Measurements from ENCODE around the gene PTPN22. TPM values are rescaled to one million over a fixed set of nuclear protein-coding genes. Genes with fewer than 3 reads are reported as not detected.

PTPN22 gene
- total RNA-seq, 4 donors from 2014 or later: 0.27 to 1.4 (median 1.1) TPM

DNA sequence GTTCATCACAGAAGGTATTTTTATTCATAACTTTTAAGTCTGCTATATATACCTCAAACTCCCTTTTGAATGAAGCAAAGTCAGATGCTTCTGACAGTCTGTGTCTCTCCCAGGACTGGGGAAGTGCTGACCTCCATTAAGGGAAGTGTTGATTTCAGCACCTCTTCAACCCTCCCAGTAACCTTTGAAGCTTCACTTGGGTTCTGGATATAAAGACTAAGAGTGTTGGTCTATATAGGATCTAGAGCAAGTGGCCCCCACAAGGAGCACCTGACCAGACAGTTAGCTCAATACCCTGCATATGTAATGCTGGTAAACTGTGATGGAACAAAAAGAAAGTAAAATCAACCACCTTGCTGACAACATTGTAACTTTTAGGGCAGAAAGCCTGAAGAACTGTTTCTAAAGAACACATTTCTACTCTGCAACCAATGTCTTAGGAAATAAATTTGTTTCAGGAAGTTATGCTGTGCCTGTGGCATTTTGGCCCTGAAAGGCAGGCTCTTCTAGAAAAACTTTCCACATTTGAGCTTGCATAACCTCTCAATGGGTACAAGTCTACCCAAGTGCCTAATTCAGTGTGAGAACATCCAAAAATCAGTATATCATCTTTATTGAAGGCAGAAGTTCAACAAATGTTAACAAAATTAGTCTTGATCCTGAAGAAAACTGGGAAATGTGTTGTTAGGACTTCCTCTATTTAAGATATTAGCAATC lies 865 bp upstream of the PTPN22 start:
- Histone ChIP-seq H3K9me3 (no peaks in the 10 kb centered on the region), H3K4me1 (no peaks in the 10 kb centered on the region), H3K27me3 (no peaks in the 10 kb centered on the region), H3K36me3 (no peaks in the 10 kb centered on the region), H3K4me3 (no peak overlapping the region), H3K27ac (peak overlapping the region in 3 of 4 donors; percentile 10 to 34 (median 17))
- ATAC-seq: peak; percentile 48
- TF ChIP-seq EP300 (IDR thresholded peaks at IDR 0.05) (no peak), POLR2A (IDR thresholded peaks at IDR 0.05) (no peak)

DNA sequence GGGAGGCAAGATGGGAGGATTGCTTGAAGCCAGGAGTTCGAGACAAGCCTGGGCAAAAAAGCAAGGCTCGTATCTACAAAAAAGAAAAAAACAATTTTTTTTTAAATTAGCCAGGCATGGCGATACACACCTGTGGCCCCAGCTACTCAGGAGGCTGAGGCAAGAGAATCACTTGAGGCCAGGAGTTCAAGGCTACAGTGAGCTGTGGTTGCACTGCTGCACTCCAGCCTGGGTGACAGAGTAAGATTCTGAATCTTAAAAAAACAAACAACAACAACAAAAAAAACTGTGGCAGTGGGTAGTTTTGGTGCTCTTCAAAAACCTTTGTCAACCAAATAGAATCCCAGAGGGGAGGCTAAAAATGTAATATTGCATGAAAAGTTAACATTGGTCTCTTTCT lies 734 bp downstream of the PTPN22 start:
- Histone ChIP-seq H3K4me3 (no peak overlapping the region), H3K9me3 (no peaks in the 10 kb centered on the region), H3K4me1 (no peaks in the 10 kb centered on the region), H3K27me3 (no peaks in the 10 kb centered on the region), H3K36me3 (no peaks in the 10 kb centered on the region), H3K27ac (no peak overlapping the region)
- no peak for TF ChIP-seq POLR2A (IDR thresholded peaks at IDR 0.05)
- no peak for TF ChIP-seq EP300 (IDR thresholded peaks at IDR 0.05)
- TF ChIP-seq, protein P1, sequence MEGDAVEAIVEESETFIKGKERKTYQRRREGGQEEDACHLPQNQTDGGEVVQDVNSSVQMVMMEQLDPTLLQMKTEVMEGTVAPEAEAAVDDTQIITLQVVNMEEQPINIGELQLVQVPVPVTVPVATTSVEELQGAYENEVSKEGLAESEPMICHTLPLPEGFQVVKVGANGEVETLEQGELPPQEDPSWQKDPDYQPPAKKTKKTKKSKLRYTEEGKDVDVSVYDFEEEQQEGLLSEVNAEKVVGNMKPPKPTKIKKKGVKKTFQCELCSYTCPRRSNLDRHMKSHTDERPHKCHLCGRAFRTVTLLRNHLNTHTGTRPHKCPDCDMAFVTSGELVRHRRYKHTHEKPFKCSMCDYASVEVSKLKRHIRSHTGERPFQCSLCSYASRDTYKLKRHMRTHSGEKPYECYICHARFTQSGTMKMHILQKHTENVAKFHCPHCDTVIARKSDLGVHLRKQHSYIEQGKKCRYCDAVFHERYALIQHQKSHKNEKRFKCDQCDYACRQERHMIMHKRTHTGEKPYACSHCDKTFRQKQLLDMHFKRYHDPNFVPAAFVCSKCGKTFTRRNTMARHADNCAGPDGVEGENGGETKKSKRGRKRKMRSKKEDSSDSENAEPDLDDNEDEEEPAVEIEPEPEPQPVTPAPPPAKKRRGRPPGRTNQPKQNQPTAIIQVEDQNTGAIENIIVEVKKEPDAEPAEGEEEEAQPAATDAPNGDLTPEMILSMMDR (IDR thresholded peaks at IDR 0.05): no peak
- no peak for TF ChIP-seq POLR2AphosphoS5 (IDR thresholded peaks at IDR 0.05)
- no peak for ATAC-seq
- WGBS, 2 donors (ENCODE audit: low coverage in 1 of 2): 100% methylated on average over 3 of the region's 3 CpGs

DNA sequence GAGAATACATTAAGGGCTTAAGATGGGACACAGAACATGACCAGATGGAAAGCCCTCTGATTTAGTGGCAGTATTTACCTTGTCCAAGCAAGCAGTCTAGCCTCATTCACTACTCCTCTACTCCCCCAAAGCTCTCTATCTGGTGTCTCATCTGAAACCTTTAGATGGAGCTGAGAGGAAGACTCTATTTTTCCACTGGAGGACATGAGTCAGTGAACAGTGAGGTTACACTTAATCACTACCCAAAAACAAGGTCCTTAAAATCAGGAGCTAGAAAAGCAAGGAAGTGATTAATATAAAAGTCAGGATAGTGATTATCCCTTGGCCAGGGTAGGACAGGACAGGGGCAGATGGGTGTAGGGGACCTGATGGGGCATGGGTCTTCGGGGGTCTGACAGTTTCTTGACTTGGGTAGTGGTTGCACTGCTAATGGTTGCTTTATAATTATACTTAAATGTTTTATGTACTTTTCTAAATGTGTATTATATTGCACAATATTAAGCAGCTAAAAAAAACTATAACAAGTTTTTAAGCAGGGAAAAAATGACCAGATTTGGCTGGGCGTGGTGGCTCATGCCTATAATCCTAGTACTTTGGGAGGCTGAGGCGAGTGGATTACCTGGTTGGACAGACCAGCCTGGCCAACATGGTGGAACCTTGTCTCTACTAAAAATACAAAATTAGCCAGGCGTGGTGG lies 3.0 kb downstream of the PTPN22 start:
- no peaks in the 10 kb centered on the region for H3K9me3 ChIP-seq
- H3K27me3 ChIP-seq: no peaks in the 10 kb centered on the region
- no peak overlapping the region for H3K4me3 ChIP-seq
- TF ChIP-seq POLR2AphosphoS5 (IDR thresholded peaks at IDR 0.05): no peak
- TF ChIP-seq POLR2A (IDR thresholded peaks at IDR 0.05): no peak
- TF ChIP-seq, protein P1 (IDR thresholded peaks at IDR 0.05): no peak
- TF ChIP-seq EP300 (IDR thresholded peaks at IDR 0.05): no peak
- no peak overlapping the region for H3K27ac ChIP-seq
- no peak for ATAC-seq
- H3K4me1 ChIP-seq: no peaks in the 10 kb centered on the region
- H3K36me3 ChIP-seq: no peaks in the 10 kb centered on the region
- 86 to 92% methylated on average over 1 to 4 of the region's 4 CpGs for WGBS, 2 donors (ENCODE audit: low coverage in 1 of 2)

DNA sequence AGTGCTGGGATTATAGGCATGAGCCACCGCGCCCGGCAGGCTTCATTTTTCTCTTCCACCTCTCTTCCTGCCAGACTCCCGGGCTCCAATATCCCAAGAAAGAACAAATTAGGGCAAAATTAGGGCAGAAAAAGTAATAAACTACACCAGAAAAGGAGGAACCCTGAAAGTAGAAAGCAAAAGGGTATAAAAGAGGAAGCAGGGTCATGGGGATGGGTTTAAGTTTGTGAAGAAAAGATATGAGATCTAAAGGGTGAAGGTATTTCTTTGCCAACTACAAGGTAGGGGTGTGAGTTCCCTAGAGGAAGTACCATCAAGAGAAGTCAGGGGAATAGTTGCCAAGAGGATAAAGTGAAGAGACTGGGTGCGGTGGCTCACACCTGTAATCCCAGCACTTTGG lies 9.9 kb downstream of the PTPN22 start:
- WGBS, 2 donors (ENCODE audit: low coverage in 1 of 2): 89 to 100% methylated on average over 1 of the region's 5 CpGs
- Histone ChIP-seq H3K36me3 (no peaks in the 10 kb centered on the region), H3K4me1 (no peaks in the 10 kb centered on the region), H3K27me3 (no peaks in the 10 kb centered on the region), H3K4me3 (no peak overlapping the region), H3K9me3 (no peaks in the 10 kb centered on the region), H3K27ac (no peak overlapping the region)
- TF ChIP-seq POLR2A (IDR thresholded peaks at IDR 0.05) (no peak), POLR2AphosphoS5 (IDR thresholded peaks at IDR 0.05) (no peak), EP300 (IDR thresholded peaks at IDR 0.05) (no peak)
- TF ChIP-seq, protein P1 (IDR thresholded peaks at IDR 0.05): no peak
- no peak for ATAC-seq

DNA sequence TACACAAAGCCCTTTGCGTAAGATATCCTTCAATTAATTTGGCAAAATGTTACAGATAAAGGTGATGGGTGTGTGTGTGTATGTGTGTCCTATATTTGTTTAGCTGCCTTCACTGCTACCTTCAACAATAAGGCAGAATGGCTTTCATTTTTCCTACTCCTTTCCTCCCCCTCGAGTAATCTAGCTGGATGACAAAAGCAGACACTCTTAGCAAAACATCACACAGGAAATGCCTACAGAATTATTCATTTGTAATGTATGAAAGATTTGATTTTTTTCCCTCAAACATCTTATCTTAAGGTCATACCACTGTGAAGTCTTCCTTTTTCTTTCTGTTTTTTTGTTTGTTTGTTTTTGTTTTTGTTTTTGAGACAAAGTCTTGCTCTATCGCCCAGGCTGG lies 10.6 kb downstream of the PTPN22 start:
- ATAC-seq: no peak
- Histone ChIP-seq H3K27ac (no peak overlapping the region), H3K4me3 (no peak overlapping the region), H3K36me3 (no peaks in the 10 kb centered on the region), H3K27me3 (no peaks in the 10 kb centered on the region), H3K9me3 (no peaks in the 10 kb centered on the region), H3K4me1 (no peaks in the 10 kb centered on the region)
- WGBS, 2 donors (ENCODE audit: low coverage in 1 of 2): 47 to 48% methylated on average over 3 of the region's 3 CpGs
- TF ChIP-seq, protein P1 (IDR thresholded peaks at IDR 0.05): no peak
- TF ChIP-seq POLR2A (IDR thresholded peaks at IDR 0.05): no peak
- TF ChIP-seq POLR2AphosphoS5 (IDR thresholded peaks at IDR 0.05): no peak
- TF ChIP-seq EP300 (IDR thresholded peaks at IDR 0.05): no peak
